ENCODE results near the gene U2AF2. TPM values are rescaled to one million over a fixed set of nuclear protein-coding genes. Genes with fewer than 3 reads are reported as not detected.

The U2AF2 gene
- total and polyA plus RNA-seq, 2 experiments from 2014 or later, result 73.1 to 233 TPM

DNA sequence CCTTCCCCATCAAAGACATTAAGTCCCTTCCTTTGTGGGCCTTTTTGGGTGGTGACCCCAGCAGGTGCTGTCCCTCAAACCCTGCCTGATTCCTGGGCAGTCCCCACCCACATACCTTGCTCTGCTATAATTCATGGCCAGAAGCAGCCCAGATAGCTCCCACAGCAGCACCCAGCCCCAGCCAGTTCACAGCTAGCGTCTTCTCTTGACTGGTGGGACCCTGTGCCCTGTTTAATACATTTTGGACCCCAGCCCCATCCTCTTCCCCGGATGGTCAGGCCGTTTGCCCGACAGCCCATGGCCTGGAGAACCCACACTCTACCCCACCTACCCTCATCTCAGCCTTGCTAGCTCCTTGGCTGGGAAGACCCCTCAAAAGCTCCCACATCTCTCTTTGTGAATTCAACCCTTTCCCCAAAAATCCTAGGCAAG lies 4.7 kb upstream of the U2AF2 start:
- no peaks in the 10 kb centered on the region; the same call in 1 of the 2 replicates for H3K4me1 ChIP-seq (ENCODE audit: insufficient read depth)

More for the DNA sequence above, 4.7 kb upstream of the U2AF2 start:
- ATAC-seq (no peak), DNase-seq (ENCODE audit: low spot score) (no peak)
- H3K4me3 Mint-ChIP-seq, result no peak overlapping the region; the same call in 2 of the 3 replicates
- H3K4me1 Mint-ChIP-seq, result peaks cover 27% of the 10 kb centered on the region
- no peaks in the 10 kb centered on the region for H3K27me3 ChIP-seq (ENCODE audit: insufficient read depth)
- peaks cover 13% of the 10 kb centered on the region; the same call in 1 of the 2 replicates for H3F3A ChIP-seq (replicated peaks; ENCODE audit: low read depth)
- H4K20me1 ChIP-seq (replicated peaks; ENCODE audit: insufficient read depth), result no peaks in the 10 kb centered on the region
- no peak overlapping the region for H3K27ac ChIP-seq (ENCODE audit: low read depth)
- H2AFZ ChIP-seq, result no peak overlapping the region
- no peak for TF ChIP-seq EZH2 (IDR thresholded peaks at IDR 0.05; ENCODE audit: low read depth, unreplicated experiment)
- TF ChIP-seq, protein P1, sequence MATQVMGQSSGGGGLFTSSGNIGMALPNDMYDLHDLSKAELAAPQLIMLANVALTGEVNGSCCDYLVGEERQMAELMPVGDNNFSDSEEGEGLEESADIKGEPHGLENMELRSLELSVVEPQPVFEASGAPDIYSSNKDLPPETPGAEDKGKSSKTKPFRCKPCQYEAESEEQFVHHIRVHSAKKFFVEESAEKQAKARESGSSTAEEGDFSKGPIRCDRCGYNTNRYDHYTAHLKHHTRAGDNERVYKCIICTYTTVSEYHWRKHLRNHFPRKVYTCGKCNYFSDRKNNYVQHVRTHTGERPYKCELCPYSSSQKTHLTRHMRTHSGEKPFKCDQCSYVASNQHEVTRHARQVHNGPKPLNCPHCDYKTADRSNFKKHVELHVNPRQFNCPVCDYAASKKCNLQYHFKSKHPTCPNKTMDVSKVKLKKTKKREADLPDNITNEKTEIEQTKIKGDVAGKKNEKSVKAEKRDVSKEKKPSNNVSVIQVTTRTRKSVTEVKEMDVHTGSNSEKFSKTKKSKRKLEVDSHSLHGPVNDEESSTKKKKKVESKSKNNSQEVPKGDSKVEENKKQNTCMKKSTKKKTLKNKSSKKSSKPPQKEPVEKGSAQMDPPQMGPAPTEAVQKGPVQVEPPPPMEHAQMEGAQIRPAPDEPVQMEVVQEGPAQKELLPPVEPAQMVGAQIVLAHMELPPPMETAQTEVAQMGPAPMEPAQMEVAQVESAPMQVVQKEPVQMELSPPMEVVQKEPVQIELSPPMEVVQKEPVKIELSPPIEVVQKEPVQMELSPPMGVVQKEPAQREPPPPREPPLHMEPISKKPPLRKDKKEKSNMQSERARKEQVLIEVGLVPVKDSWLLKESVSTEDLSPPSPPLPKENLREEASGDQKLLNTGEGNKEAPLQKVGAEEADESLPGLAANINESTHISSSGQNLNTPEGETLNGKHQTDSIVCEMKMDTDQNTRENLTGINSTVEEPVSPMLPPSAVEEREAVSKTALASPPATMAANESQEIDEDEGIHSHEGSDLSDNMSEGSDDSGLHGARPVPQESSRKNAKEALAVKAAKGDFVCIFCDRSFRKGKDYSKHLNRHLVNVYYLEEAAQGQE (IDR thresholded peaks at IDR 0.05; ENCODE audit: unreplicated experiment), result no peak
- no peak for TF ChIP-seq ZNF331 (CRISPR knock-in tag; IDR thresholded peaks at IDR 0.05; ENCODE audit: low read depth)
- TF ChIP-seq POLR2AphosphoS5 (IDR thresholded peaks at IDR 0.05; ENCODE audit: low read depth), result no peak
- TF ChIP-seq NANOG (IDR thresholded peaks at IDR 0.05; ENCODE audit: borderline replicate concordance), result no peak
- no peak for TF ChIP-seq EZH2phosphoT487 (IDR thresholded peaks at IDR 0.05; ENCODE audit: unreplicated experiment)
- no peak for TF ChIP-seq ETS1 (IDR thresholded peaks at IDR 0.05)
- no peak for TF ChIP-seq STAT1 (IDR thresholded peaks at IDR 0.05; ENCODE audit: unreplicated experiment)
- TF ChIP-seq, protein P2, sequence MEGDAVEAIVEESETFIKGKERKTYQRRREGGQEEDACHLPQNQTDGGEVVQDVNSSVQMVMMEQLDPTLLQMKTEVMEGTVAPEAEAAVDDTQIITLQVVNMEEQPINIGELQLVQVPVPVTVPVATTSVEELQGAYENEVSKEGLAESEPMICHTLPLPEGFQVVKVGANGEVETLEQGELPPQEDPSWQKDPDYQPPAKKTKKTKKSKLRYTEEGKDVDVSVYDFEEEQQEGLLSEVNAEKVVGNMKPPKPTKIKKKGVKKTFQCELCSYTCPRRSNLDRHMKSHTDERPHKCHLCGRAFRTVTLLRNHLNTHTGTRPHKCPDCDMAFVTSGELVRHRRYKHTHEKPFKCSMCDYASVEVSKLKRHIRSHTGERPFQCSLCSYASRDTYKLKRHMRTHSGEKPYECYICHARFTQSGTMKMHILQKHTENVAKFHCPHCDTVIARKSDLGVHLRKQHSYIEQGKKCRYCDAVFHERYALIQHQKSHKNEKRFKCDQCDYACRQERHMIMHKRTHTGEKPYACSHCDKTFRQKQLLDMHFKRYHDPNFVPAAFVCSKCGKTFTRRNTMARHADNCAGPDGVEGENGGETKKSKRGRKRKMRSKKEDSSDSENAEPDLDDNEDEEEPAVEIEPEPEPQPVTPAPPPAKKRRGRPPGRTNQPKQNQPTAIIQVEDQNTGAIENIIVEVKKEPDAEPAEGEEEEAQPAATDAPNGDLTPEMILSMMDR (conservative IDR thresholded peaks at IDR 0.05; ENCODE audit: low read depth in 2 of 2), result no peak
- no peak for TF ChIP-seq ZNF114 (CRISPR knock-in tag; IDR thresholded peaks at IDR 0.05)
- TF ChIP-seq CREB1 (CRISPR knock-in tag; IDR thresholded peaks at IDR 0.05; ENCODE audit: low read depth), result no peak
- no peak for TF ChIP-seq JUNB (IDR thresholded peaks at IDR 0.05; ENCODE audit: unreplicated experiment)
- TF ChIP-seq, protein P3, sequence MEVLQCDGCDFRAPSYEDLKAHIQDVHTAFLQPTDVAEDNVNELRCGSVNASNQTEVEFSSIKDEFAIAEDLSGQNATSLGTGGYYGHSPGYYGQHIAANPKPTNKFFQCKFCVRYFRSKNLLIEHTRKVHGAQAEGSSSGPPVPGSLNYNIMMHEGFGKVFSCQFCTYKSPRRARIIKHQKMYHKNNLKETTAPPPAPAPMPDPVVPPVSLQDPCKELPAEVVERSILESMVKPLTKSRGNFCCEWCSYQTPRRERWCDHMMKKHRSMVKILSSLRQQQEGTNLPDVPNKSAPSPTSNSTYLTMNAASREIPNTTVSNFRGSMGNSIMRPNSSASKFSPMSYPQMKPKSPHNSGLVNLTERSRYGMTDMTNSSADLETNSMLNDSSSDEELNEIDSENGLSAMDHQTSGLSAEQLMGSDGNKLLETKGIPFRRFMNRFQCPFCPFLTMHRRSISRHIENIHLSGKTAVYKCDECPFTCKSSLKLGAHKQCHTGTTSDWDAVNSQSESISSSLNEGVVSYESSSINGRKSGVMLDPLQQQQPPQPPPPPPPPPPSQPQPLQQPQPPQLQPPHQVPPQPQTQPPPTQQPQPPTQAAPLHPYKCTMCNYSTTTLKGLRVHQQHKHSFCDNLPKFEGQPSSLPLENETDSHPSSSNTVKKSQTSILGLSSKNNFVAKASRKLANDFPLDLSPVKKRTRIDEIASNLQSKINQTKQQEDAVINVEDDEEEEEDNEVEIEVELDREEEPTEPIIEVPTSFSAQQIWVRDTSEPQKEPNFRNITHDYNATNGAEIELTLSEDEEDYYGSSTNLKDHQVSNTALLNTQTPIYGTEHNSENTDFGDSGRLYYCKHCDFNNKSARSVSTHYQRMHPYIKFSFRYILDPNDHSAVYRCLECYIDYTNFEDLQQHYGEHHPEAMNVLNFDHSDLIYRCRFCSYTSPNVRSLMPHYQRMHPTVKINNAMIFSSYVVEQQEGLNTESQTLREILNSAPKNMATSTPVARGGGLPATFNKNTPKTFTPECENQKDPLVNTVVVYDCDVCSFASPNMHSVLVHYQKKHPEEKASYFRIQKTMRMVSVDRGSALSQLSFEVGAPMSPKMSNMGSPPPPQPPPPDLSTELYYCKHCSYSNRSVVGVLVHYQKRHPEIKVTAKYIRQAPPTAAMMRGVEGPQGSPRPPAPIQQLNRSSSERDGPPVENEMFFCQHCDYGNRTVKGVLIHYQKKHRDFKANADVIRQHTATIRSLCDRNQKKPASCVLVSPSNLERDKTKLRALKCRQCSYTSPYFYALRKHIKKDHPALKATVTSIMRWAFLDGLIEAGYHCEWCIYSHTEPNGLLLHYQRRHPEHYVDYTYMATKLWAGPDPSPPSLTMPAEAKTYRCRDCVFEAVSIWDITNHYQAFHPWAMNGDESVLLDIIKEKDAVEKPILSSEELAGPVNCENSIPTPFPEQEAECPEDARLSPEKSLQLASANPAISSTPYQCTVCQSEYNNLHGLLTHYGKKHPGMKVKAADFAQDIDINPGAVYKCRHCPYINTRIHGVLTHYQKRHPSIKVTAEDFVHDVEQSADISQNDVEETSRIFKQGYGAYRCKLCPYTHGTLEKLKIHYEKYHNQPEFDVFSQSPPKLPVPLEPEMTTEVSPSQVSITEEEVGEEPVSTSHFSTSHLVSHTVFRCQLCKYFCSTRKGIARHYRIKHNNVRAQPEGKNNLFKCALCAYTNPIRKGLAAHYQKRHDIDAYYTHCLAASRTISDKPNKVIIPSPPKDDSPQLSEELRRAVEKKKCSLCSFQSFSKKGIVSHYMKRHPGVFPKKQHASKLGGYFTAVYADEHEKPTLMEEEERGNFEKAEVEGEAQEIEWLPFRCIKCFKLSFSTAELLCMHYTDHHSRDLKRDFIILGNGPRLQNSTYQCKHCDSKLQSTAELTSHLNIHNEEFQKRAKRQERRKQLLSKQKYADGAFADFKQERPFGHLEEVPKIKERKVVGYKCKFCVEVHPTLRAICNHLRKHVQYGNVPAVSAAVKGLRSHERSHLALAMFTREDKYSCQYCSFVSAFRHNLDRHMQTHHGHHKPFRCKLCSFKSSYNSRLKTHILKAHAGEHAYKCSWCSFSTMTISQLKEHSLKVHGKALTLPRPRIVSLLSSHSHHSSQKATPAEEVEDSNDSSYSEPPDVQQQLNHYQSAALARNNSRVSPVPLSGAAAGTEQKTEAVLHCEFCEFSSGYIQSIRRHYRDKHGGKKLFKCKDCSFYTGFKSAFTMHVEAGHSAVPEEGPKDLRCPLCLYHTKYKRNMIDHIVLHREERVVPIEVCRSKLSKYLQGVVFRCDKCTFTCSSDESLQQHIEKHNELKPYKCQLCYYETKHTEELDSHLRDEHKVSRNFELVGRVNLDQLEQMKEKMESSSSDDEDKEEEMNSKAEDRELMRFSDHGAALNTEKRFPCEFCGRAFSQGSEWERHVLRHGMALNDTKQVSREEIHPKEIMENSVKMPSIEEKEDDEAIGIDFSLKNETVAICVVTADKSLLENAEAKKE (CRISPR knock-in tag; IDR thresholded peaks at IDR 0.05), result no peak
- no peak overlapping the region for H3K27ac Mint-ChIP-seq
- no peak overlapping the region for H3K4me3 ChIP-seq
- H3K4me2 ChIP-seq, result no peak overlapping the region
- peaks cover 18% of the 10 kb centered on the region for H3K79me2 ChIP-seq (replicated peaks; ENCODE audit: insufficient read depth)
- H3K36me3 Mint-ChIP-seq (ENCODE audit: low read depth), result peaks cover 26% of the 10 kb centered on the region
- H3K36me3 ChIP-seq (ENCODE audit: insufficient read depth), result no peaks in the 10 kb centered on the region
- H3K27me3 Mint-ChIP-seq (ENCODE audit: insufficient read depth, low read depth, poor library complexity), result peaks cover 47% of the 10 kb centered on the region
- H3K9me2 ChIP-seq (ENCODE audit: insufficient read depth), result no peaks in the 10 kb centered on the region
- no peaks in the 10 kb centered on the region; the same call in 2 of the 3 replicates for H3K9me3 Mint-ChIP-seq

All from GM23338 (cell line).